NCI-H187 treated with DMSO at 0.1 percent for 48 hours (cell line): ENCODE results near the gene ULK4.

Experiments used
- DNase-seq: peaks from one replicate; lab custom pipeline; 2025; lab: John Stamatoyannopoulos, UW

Gene ULK4

DNA sequence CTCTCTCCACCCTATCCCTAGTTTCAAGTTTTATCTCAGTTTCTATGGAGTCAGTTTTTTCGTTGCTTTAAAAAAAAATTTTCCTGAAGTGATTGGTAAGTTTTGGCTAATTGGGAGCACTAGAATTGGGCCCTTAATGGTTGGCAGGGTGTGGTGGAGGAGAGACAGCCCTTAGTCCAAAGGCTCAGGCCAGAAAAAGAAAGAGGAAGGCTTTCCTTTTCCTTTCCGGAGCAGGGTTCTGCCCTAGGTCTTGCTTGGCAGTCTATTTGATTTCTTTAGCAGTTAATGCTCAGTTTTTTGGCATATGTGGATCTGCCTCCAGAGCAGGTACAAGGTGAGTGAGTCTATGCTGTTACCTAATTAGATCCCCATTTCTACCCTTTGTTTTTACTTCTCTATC, 739.9 kb downstream of the ULK4 start:
- no peak for DNase-seq

DNA sequence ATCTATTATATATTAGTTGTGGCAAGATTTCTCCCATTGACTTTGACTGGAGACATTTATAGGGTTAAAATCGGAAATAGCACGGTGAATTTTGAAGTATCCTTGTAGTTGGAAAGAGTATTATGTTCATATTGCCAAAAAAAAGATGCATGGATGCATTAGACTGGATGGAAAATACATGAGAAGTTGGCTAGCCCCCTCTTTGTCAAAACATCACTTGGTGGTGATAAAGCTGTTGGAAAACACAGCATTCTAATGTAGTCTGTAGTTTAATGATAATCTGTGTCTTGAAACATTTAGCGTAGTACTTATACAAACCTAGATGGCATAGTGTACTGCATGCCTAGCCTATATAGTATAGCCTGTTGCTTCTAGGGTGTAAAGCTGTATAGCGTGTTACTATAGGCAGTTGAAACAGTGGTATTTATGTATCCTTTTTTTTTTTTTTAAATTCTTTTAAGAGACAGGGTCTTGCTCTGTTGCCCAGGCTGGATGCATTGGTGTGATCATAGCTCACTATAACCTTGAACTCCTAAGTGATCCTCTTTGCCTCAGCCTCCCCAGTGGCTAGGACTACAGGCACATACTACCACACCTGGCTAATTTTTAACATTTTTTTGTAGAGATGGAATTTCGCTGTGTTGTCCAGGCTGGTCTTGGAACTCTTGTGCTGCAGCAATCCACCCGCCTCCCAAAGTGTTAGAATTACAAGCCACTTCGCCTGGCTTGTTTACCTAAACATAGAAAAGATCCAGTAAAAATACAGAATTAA, 740.8 kb downstream of the ULK4 start:
- no peak for DNase-seq

DNA sequence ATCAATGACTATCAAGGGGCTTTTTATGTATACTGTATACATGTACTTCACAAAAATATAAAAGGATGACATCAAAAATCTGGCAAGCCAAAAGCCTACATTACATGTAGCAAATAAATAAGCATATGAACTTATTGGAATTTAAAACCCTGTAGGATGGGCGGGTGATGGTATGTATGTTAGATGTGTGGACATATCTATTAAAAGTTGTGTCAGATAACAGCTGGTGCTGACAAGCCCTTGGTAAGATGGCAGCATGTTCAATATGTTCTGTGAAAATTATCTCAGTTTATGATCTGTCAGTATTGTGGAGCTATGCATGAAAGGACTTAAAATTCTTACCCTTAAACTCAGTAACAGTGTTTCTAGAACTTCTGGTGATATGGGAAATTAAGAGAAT, 742.5 kb downstream of the ULK4 start:
- DNase-seq: no peak

DNA sequence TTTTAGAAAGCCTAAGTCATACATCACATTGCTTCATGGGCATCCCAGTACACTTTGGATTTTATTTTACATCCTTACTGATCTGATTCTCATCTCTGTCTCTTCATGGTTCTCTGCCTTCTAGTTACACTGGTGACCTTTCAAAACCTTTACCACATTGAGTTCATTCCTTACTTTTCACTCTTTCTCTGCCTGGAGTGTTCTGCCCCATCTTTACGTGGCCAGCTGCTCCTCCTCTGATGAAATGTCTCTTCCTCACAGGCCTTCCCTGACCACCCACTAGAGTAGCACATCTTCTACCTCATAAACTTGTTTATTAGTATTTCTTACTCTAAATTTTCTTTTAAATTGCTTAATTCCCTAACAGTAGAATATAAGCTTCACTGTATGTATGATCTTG, 744.9 kb downstream of the ULK4 start:
- no peak for DNase-seq

DNA sequence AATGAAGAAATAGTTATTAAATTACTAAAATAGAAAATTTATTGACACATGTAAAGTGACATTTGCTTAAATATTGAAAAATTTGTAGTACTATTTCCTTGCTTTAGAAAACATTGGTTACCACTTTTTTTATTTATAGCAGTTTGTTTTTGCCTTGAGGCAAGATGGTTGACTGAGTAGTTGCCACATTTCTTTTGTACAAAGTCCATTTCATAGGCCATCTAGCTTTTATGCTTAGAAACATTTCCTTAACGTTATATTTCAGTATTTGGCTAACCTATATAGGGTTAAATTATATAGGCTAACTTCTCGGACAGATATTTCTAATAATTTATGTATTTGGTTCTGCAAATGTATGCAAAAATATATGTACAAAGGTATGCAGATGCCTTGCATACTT, 745.5 kb downstream of the ULK4 start:
- no peak for DNase-seq

DNA sequence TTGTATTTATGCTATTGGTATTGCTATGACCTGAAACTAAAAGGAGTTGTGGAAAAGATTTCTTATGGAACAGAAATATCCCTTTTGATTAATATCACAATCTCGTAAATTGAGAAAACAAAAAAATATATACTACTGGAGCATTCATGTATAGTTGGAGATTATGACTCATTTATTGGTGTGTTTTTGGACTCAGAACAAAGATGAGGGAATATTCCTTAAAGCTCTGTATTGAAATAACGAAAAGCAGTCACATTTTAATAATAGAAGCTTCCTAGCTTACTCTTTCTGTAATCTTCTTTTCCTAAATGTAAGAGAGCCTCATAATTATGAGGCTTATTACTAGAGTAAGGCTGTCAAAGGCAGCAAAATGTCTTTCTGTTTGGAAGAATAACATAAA, 748.3 kb downstream of the ULK4 start:
- no peak for DNase-seq

DNA sequence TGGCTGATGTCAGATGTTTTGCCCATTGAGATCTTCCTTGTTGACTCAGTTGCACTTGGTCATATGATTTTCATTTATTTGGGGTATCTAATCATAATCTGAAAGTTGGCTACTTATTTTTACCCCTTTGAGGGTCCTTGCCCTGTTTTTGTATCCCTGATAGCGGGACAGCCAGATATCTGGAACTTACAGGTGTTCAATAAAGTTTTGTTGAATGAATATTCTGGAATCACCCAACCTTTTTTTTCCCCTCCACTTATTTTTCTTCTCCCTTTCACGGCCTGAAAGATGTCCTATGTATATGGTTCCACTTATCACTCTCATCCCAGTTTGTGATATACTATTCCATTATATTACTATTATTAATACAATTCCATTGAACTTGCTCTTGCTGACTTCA, 749.8 kb downstream of the ULK4 start:
- no peak for DNase-seq

DNA sequence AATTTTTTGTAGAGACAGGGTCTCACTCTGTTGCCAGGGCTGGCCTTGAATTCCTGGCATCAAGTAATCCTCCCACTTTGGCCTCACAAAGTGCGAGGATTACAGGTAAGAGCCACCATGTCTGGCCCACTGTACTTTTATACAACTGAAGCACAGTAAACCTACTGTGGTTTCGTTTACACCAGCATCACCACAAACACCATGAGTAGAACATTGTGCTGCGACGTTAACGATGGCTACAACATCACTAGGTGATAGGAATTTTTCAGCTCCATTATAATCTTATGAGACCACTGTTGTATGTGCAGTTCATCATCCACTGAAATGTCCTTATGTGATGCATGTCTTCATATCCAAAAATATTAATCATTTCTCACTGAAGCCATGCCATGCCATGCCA, 750.9 kb downstream of the ULK4 start:
- DNase-seq: no peak

DNA sequence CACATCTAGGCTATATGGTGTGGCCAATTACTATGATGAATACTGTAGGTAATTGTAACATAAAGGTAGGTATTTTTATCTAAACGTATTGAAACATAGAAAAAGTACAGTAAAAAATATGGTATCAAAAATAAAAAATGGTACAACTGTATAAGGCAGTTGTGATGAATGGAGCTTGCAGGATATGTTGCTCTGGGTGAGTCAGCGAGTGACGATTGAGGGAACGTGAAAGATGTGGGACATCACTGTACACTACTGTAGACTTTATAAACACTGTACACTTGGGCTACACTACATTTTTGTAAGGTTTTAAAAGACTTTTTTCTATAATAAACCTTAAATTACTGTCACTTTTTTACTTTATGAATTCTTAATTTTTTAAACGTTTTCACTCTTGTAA, 752.3 kb downstream of the ULK4 start:
- no peak for DNase-seq

DNA sequence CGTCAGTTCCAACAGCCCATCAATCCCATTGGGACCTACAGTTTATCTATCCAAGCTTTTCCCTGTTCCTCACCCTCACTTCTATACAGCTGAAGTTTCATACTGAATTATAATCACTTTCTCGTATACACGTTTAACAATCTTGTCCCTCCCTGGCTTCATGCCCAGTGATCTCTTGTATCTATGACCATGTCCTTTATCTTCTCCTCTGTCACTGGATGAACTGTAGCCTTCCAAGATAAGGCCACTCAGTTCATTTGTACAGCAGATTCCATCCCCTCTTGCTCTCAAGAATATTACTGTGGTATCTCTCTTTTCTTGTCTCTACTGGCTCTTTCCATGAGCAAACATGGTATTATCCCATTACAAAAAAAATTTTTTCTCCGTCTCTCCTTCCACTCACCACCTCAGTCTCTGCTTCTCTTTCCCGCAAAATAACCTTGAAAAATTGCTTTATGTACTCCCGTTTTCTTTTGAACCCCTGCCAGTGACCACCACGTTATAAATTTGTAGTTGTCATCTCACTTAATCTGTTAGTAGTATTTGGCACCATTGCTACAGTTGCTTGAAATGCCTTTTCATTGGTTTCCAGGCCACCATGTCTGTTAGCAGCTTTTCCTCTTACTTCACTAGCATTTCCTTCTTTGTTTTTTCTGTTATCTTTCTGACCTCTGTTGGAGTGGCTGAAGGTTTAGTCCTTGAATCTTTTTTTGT, 753.2 kb downstream of the ULK4 start:
- no peak for DNase-seq

DNA sequence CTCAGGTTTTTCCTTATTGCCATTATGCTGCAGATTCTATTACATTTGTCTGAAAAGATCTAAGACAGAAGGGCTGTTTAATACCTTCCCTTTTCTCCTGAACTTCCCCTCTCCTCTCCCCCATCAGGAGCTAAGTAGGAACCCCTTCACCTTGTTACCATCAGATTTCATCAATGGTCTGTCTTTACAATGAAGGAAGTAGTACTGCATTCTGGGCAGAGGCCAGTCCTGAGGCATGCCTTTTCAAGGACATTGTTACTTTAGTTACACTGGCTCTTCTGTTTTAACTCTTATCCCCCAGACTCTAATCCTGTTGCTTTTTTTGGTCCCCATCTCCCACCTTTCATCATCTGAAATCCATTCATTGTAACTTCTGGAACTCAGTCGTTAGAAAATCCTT, 754.5 kb downstream of the ULK4 start:
- no peak for DNase-seq

DNA sequence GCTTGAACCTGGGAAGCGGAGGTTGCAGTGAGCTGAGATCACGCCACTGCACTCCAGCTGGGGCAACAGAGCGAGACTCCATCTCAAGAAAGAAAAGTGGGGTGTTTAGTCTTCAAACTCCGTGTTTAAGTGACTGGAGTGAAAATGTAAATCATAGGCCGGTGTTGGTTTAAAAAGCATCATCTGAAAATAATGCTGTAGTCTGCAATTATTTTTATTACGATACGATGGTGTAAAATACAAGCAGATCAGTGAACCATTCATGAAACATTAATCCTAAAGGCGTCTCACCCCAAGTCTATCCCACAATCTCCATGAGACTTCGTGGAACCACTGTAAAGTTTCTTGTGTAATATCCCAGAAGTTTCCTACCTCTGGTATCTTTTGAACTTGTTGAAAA, 756.3 kb downstream of the ULK4 start:
- no peak for DNase-seq

DNA sequence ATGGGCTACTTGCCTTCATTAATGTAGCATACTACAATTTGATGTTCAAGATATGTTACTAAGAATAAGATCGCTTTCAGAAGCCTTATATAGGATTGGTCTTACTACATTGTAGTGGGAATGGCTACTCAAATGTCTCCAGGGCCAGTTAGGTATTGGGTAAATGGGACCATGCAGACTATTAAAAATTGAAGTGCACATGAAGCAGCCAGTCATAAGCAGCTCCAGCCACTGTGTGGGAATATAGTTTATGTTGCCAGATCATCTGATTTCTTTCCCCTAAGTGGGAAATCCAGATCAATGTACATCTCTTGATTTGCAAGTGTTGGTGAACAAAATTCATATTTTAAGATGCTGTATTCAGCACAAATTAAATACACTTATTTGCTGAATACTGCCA, 757.5 kb downstream of the ULK4 start:
- DNase-seq: no peak

DNA sequence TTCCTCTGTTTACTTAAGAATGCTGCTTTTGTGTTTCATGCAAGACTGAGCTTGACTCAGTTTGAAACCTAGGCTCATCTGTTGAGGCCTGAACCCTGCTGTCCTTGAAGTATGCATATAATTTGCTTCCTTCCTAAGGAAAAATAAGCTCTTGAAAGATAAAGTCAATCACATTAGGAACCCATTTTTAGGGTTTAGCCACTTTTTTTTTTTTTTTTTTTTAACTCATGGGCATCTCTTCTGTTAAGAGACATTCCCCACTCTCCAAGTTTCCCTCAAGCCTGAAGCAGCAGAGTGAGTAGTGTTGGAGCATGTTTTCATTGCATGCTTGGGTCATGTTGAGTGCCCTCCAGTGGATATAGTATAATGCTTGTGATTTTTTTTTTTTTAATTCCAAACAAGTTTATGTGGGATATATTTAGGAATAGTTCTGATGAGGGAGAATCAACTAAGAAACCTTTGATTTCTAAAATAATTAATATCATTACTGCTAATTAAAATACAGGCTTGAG, 759.0 kb downstream of the ULK4 start:
- no peak for DNase-seq

DNA sequence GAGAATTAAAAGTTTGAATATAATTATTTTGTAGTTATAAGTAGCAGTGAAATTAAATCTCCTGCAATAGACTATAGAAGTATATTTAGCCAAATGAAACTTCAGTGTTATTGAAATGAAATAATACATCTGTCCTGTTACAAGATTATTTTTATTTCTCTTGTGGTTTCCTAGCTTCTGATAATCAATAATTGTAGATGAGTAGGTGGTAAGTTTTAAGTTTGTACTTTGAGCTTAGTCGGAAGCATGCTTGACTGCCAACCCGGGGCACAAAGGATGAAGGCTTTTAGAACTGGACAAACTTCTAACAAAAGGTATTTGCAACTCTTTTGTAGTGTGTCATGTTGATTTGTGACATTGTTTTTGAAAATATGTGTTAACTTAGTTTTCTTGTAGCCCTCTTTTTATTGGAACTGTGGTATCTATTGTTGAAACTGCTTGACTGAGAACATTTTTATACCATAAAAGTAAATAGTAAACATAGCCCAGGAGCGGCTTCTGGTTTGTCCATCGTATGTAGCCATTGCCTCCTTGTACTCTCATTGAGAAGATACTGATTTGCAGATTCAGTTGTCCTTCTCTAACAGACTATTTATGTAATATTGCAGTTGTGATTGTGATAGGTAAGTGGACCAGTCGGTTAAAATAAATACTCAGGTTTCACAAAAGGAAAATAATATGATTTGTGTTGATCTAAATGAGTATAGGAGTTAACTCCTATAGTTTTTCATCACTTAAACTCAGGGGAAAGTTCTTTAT, 759.6 kb downstream of the ULK4 start:
- no peak for DNase-seq

DNA sequence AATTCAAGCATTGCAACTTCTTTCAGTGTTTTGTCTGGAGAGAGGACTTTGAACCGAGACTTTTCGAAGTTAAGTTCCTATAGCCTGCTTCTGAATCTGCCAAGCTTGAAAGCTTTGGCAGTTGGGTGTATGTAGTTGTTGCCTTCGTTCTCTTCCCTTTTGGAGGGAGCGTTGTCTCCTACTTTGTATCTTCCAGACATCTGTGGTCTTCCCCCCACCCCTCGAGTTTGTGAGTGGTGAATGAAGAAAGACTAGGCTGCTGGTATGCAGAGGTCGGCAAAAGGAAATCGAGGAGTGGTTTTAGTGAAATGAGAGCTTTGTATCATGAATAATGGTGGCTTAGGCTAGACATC, 761.3 kb downstream of the ULK4 start:
- DNase-seq: no peak

DNA sequence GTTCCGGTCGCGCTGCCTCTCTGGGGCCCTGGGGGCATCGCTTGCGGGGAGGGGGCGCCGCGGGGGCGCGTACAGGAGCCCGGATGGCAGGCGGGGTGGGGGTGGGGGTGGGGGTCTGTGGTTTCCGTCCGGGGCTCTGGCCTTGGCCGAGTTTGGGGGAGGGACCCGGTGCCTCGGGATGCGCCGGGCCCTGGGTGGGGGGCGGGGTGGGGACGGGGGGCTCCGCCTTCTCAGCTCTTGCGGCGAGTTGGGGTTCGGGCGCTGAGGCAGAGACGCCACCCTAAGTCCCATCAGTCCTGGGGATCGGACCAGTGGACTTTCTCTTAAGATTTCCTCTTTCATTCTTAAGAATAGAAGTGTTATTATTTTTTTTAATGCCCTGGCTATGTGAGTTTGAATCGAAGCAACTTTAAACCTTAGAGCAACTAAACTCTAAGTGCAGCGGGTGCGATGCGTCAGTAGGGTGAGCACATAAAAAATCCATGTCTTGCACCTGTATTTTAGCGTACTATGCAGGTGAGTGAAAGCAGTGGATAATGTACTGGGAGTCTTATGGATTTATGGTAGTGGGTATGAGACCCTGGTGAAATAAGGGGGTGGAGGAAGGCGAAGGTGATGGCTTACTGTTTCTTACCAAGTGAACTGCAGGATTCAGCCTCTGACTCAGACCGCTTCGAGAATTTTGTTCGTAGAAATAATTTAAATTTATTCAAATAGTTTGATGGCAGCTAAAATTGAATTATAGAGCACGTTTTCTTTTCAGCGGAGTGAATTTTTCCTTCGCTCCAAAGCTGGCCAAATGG, 761.8 kb downstream of the ULK4 start:
- no peak for DNase-seq

DNA sequence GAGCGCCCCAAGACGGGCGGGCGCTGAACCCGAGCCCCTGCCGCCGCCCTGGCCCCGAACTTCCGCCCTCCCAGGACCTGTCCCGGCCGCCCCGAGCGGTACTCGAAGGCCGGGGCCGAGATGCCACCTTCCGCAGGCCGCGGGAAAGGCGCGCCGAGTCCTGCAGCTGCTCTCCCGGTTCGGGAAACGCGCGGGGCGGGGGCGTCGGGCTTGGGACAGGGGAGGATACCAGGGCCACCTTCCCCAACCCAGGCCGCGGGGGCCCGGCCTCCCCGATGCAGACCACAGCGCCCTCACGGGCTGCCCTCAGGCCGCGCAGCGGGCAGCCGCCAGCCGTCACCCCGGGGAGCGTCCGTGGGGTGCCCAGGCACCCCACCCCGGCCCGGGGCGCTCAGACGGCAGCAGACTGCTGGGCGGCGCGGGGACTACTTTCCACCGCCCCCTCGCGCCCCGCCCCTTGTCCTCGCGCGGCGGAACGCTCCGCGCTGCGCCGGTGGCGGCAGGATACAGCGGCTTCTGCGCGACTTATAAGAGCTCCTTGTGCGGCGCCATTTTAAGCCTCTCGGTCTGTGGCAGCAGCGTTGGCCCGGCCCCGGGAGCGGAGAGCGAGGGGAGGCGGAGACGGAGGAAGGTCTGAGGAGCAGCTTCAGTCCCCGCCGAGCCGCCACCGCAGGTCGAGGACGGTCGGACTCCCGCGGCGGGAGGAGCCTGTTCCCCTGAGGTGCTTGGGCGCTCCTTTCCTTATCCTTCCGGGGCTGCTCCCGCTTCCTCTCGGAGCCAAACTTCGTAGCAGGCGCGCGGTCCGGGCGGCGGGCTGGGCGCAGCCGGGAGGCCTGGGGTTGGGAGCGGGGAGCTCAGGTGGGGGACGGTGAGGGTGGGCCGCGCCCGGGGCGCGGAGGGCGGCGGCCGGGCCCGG, 762.7 kb downstream of the ULK4 start, which contains the start of gene CTNNB1:
Gene CTNNB1, plus strand, starts transcription at position 556 of the 916 bp plus-strand sequence. CDS start 24,564 bp downstream, outside the sequence.
- no peak for DNase-seq

DNA sequence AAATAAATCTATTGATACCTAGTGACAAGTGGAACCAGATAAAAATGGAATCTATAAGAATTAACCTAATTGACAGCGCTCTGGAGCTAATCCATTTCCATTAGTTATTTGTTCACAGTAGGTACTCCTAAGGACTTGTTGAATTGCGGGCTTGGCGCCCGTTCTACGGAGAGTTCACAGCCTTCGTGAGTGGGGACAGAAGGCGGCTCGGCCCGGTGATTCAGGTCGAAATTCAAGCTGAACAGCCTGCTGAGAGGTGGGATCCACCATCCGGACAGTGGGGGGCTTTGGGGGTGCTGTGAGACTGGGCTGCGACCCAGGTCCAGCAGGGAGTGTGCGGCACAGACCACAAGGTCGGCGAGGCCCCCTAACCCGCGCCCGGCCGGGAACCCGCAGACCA, 763.4 kb downstream of the ULK4 start:
- DNase-seq: no peak

DNA sequence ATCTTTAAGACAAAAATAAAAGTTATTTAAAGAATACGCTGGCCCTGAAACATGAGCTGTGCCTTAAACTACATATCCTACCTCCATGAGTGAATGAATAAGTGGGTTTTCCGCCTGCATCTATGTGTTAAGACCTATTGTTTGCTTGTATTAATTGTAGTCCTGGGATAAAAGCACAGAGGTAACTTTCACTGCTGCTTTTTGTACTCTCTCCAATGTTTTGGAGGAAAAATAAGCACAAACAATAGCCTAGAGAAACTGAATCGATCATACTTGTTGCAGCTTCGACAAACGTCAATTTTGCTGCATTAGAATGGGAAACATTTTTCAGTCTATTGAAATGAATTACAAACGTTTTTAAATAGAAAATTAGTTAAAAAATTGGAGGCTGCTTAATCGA, 763.9 kb downstream of the ULK4 start:
- DNase-seq: no peak
